Stimulated activated naive CD8-positive, alpha-beta T cell treated with anti-CD3 and anti-CD28 coated beads, Interleukin-15, Interleukin-2, amounts not matched to agents 100 ng/mL and 50 ng/mL, for 24 hours (primary cell): ENCODE data around the gene BANP.
"Not testable (repeated sequence)": the region's sequence is repeated elsewhere in the genome, so short reads cannot be mapped to it uniquely, and the experiment has no call there.

Experiments used
- H3K27ac Mint-ChIP-seq: one replicate; pipeline ENCODE4 v1.8.0; 2021; ENCODE audit warnings: mild to moderate bottlenecking, mixed read lengths
- H3K27me3 Mint-ChIP-seq: one replicate; pipeline ENCODE4 v1.8.0; 2021; ENCODE audit warnings: mixed read lengths
- H3K36me3 Mint-ChIP-seq: one replicate; pipeline ENCODE4 v1.8.0; 2021; ENCODE audit warnings: low read depth, mixed read lengths
- H3K4me1 Mint-ChIP-seq: one replicate; pipeline ENCODE4 v1.8.0; 2021; ENCODE audit warnings: low read depth, mixed read lengths
- H3K4me3 Mint-ChIP-seq: one replicate; pipeline ENCODE4 v1.8.0; 2021; ENCODE audit warnings: mild to moderate bottlenecking, mixed read lengths
- H3K9me3 Mint-ChIP-seq: one replicate; pipeline ENCODE4 v1.8.0; 2021; ENCODE audit warnings: mixed read lengths

Gene BANP

GRCh38 chr16:88101623-88102105 lies 150.4 kb downstream of the BANP start:
- H3K27ac Mint-ChIP-seq, H3K4me3 Mint-ChIP-seq, H3K4me1 Mint-ChIP-seq, H3K9me3 Mint-ChIP-seq, H3K36me3 Mint-ChIP-seq: not testable (repeated sequence)
- peaks cover 17% of the 10 kb centered on the region for H3K27me3 Mint-ChIP-seq

- Mint-ChIP-seq H3K36me3 (no peaks in the 10 kb centered on the region), H3K4me1 (no peaks in the 10 kb centered on the region), H3K27me3 (peaks cover 17% of the 10 kb centered on the region), H3K9me3 (no peaks in the 10 kb centered on the region), H3K27ac (no peak overlapping the region), H3K4me3 (no peak overlapping the region)
These were observed 151.4 kb downstream of the BANP start for GRCh38 chr16:88102597-88102996.

- Mint-ChIP-seq H3K4me1 (no peaks in the 10 kb centered on the region), H3K4me3 (no peak overlapping the region), H3K36me3 (no peaks in the 10 kb centered on the region), H3K27ac (no peak overlapping the region), H3K27me3 (peaks cover 17% of the 10 kb centered on the region), H3K9me3 (no peaks in the 10 kb centered on the region)
These were observed 151.8 kb downstream of the BANP start for GRCh38 chr16:88103011-88103410.

- no peaks in the 10 kb centered on the region for H3K4me1 Mint-ChIP-seq
- peaks cover 17% of the 10 kb centered on the region for H3K27me3 Mint-ChIP-seq
- H3K27ac Mint-ChIP-seq = no peak overlapping the region
- no peak overlapping the region for H3K4me3 Mint-ChIP-seq
- no peaks in the 10 kb centered on the region for H3K9me3 Mint-ChIP-seq
- no peaks in the 10 kb centered on the region for H3K36me3 Mint-ChIP-seq
These were observed 152.5 kb downstream of the BANP start for GRCh38 chr16:88103581-88104188.

- H3K27me3 Mint-ChIP-seq, H3K4me1 Mint-ChIP-seq, H3K27ac Mint-ChIP-seq, H3K4me3 Mint-ChIP-seq, H3K36me3 Mint-ChIP-seq, H3K9me3 Mint-ChIP-seq: not testable (repeated sequence)
These were observed 153.1 kb downstream of the BANP start for GRCh38 chr16:88104363-88104762.

- not testable (repeated sequence) for H3K27ac Mint-ChIP-seq, H3K27me3 Mint-ChIP-seq, H3K36me3 Mint-ChIP-seq, H3K4me1 Mint-ChIP-seq, H3K9me3 Mint-ChIP-seq, H3K4me3 Mint-ChIP-seq
These were observed 154.4 kb downstream of the BANP start for GRCh38 chr16:88105574-88106140.

GRCh38 chr16:88106566-88106965 lies 155.3 kb downstream of the BANP start:
- not testable (repeated sequence) for H3K27ac Mint-ChIP-seq, H3K27me3 Mint-ChIP-seq, H3K36me3 Mint-ChIP-seq, H3K9me3 Mint-ChIP-seq, H3K4me3 Mint-ChIP-seq, H3K4me1 Mint-ChIP-seq

GRCh38 chr16:88108762-88109161 lies 157.5 kb downstream of the BANP start:
- Mint-ChIP-seq H3K27ac (no peak overlapping the region), H3K4me3 (no peak overlapping the region), H3K36me3 (no peaks in the 10 kb centered on the region), H3K27me3 (no peaks in the 10 kb centered on the region), H3K4me1 (no peaks in the 10 kb centered on the region), H3K9me3 (no peaks in the 10 kb centered on the region)

GRCh38 chr16:88109726-88110621 lies 158.7 kb downstream of the BANP start:
- H3K36me3 Mint-ChIP-seq, H3K27ac Mint-ChIP-seq, H3K4me3 Mint-ChIP-seq, H3K9me3 Mint-ChIP-seq, H3K4me1 Mint-ChIP-seq, H3K27me3 Mint-ChIP-seq: not testable (repeated sequence)

GRCh38 chr16:88110875-88111494 lies 159.8 kb downstream of the BANP start:
- not testable (repeated sequence) for H3K4me3 Mint-ChIP-seq, H3K9me3 Mint-ChIP-seq, H3K27me3 Mint-ChIP-seq, H3K27ac Mint-ChIP-seq, H3K4me1 Mint-ChIP-seq, H3K36me3 Mint-ChIP-seq

- not testable (repeated sequence) for H3K4me3 Mint-ChIP-seq, H3K4me1 Mint-ChIP-seq, H3K27me3 Mint-ChIP-seq, H3K9me3 Mint-ChIP-seq, H3K36me3 Mint-ChIP-seq, H3K27ac Mint-ChIP-seq
These were observed 160.7 kb downstream of the BANP start for GRCh38 chr16:88111976-88112375.

- H3K4me1 Mint-ChIP-seq = no peaks in the 10 kb centered on the region
- H3K4me3 Mint-ChIP-seq = no peak overlapping the region
- no peaks in the 10 kb centered on the region for H3K27me3 Mint-ChIP-seq
- no peaks in the 10 kb centered on the region for H3K36me3 Mint-ChIP-seq
- no peak overlapping the region for H3K27ac Mint-ChIP-seq
- H3K9me3 Mint-ChIP-seq = no peaks in the 10 kb centered on the region
These were observed 162.4 kb downstream of the BANP start for GRCh38 chr16:88113545-88114045.

- not testable (repeated sequence) for H3K36me3 Mint-ChIP-seq, H3K9me3 Mint-ChIP-seq, H3K27me3 Mint-ChIP-seq, H3K4me3 Mint-ChIP-seq, H3K4me1 Mint-ChIP-seq, H3K27ac Mint-ChIP-seq
These were observed 163.5 kb downstream of the BANP start for GRCh38 chr16:88114541-88115228.

- Mint-ChIP-seq H3K27ac (no peak overlapping the region), H3K27me3 (no peaks in the 10 kb centered on the region)
These were observed 164.9 kb downstream of the BANP start for GRCh38 chr16:88116121-88116520.

GRCh38 chr16:88117476-88117868 lies 166.2 kb downstream of the BANP start:
- Mint-ChIP-seq H3K27me3 (no peaks in the 10 kb centered on the region), H3K4me3 (no peak overlapping the region), H3K27ac (no peak overlapping the region), H3K9me3 (no peaks in the 10 kb centered on the region), H3K4me1 (no peaks in the 10 kb centered on the region), H3K36me3 (no peaks in the 10 kb centered on the region)

More at GRCh38 chr16:88116121-88116520, 164.9 kb downstream of the BANP start:
- H3K36me3 Mint-ChIP-seq = no peaks in the 10 kb centered on the region
- H3K4me1 Mint-ChIP-seq = no peaks in the 10 kb centered on the region
- no peaks in the 10 kb centered on the region for H3K9me3 Mint-ChIP-seq
- H3K4me3 Mint-ChIP-seq = no peak overlapping the region
